Upper lobe of right lung (tissue), 1 donor: ENCODE data around the gene PRAC1. TPM values are rescaled to one million over a fixed set of nuclear protein-coding genes. Genes with fewer than 3 reads are reported as not detected.
A peak's percentile ranks its signal among the peaks of the same experiment; 100 is the strongest.

ENCODE experiments used
- ATAC-seq: fragments of 200-7000 bp; cut with Tn5 transposase; one replicate; pipeline ENCODE4 v1.9.1; 2020; ENCODE audit warnings: mild to moderate bottlenecking, moderate library complexity
- DNase-seq: peaks from one replicate; pipeline ENCODE4 v3.0.0-alpha.2; 2020
- H3K27ac ChIP-seq: fragments of 200-600 bp; one replicate; pipeline ENCODE4 v1.8.0; 2022
- H3K27me3 ChIP-seq: fragments of 200-600 bp; one replicate; pipeline ENCODE4 v1.8.0; 2022; ENCODE audit warnings: mild to moderate bottlenecking
- H3K36me3 ChIP-seq: fragments of 200-600 bp; one replicate; pipeline ENCODE4 v1.8.0; 2022
- H3K4me1 ChIP-seq: fragments of 200-600 bp; one replicate; pipeline ENCODE4 v1.8.0; 2022
- H3K4me3 ChIP-seq: fragments of 200-600 bp; one replicate; pipeline ENCODE4 v1.8.0; 2022; ENCODE audit warnings: mild to moderate bottlenecking
- H3K9me3 ChIP-seq: fragments of 200-600 bp; one replicate; pipeline ENCODE4 v1.8.0; 2022
- intact Hi-C: fragments of 100-400 bp; cut with DNase I; formaldehyde crosslinking; loops from one replicate; pipeline ENCODE4 v1.11.0; 2022
- total RNA-seq: library from RNA; stranded (reverse); fragmentation: NEBNext Ultra II Directional; extraction: Animal tissue kit (Norgen Biotek cat#: 25700); gene quantifications from one replicate; pipeline ENCODE4 v1.2.1, GENCODE V29; 2021
- TF ChIP-seq, protein P1 (sequence below): fragments of 200-600 bp; IDR thresholded peaks from one replicate; pipeline ENCODE4 v1.8.0; 2022; ENCODE audit warnings: antibody characterized with exemption
- donor health status: DM: no; HTN: yes; CAD: no; lungs with severe emphysema.

PRAC1 gene
- total RNA-seq, 1 donor from 2014 or later = not detected

DNA sequence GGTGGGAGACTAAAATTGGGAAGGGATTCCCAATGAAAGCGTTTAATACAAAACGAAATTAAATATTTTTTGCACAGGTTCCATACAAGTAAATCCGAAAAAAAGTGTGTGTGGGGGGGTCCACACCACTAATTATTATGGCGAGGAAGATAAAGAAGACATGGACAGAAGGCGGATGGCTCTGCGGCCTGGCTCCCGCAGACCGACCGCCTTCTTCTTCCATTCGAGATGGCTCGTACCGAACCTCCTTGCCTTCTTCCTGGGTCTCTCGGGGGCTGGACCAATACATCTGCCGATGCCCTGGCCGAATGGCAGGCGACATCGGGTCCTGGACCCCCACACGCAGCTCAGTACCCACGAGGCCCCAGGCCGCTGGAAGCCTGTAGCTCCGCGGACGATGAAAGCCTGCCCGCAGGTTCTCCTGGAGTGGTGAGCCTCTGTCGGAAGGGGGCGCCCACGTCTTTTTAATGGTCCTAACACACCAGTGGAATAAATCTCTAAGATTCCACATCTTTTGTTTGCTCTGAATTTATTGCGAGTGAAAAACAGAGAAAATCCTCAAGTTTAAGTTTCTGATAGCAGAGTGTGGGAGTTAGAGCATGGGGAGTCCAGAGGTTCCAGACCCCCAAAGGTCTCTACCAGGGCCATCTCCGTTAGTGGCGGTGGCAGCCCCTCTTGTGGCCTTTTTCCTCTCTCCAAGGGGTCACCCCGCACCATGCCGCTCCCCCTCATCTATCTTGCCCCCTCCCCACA lies 2.1 kb upstream of the PRAC1 start:
- H3K27ac ChIP-seq = no peak overlapping the region
- ATAC-seq = peak; percentile 84
- peaks cover 99% of the 10 kb centered on the region for H3K27me3 ChIP-seq
- H3K4me3 ChIP-seq = no peak overlapping the region
- peak; percentile 91 for DNase-seq
- peaks cover 19% of the 10 kb centered on the region for H3K4me1 ChIP-seq
- intact Hi-C loops = no loop called here
- no peaks in the 10 kb centered on the region for H3K36me3 ChIP-seq
- TF ChIP-seq, protein P1, sequence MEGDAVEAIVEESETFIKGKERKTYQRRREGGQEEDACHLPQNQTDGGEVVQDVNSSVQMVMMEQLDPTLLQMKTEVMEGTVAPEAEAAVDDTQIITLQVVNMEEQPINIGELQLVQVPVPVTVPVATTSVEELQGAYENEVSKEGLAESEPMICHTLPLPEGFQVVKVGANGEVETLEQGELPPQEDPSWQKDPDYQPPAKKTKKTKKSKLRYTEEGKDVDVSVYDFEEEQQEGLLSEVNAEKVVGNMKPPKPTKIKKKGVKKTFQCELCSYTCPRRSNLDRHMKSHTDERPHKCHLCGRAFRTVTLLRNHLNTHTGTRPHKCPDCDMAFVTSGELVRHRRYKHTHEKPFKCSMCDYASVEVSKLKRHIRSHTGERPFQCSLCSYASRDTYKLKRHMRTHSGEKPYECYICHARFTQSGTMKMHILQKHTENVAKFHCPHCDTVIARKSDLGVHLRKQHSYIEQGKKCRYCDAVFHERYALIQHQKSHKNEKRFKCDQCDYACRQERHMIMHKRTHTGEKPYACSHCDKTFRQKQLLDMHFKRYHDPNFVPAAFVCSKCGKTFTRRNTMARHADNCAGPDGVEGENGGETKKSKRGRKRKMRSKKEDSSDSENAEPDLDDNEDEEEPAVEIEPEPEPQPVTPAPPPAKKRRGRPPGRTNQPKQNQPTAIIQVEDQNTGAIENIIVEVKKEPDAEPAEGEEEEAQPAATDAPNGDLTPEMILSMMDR = peak; percentile 85
- H3K9me3 ChIP-seq = no peaks in the 10 kb centered on the region

DNA sequence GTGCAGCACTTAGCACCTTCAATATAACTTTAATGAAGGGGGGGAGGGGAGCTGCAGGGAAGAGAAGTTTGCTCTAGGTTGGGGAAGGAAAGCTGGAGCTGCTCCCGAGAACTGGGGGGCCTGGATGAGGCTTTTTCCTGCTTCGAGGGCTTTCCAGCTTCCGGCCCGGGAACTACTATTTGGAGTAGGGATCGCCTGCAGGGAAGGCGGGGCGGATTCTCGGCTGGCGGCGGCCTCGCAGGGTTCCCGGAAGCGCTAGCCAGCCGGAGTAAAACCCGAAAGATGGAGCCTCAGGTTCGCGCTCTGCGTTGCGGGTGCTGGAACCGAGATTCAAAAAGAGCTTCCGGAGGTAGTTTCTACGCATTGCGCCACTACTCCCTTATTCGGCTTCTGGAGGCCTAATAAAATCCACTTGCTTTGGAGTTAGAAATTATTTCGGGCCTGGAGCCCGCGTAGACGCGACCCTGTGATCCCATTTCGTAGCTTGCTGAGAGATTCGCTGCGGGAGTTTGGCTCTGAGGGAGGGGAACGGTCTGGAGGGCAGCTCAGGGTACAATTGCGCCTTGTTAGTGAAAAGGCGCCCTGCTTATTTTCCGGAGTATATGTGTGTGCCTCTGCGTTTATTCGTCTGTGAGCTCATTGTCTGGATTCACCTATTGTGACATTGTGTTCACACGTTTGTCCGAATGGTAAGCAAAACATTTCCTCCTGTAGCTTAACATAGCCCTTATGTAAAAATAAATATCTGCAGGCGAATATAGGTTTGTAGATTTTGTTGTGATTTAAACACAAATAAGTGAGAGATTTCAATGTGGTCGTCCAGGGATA lies 1.3 kb upstream of the PRAC1 start:
- Histone ChIP-seq H3K27me3 (peaks cover 100% of the 10 kb centered on the region), H3K27ac (no peak overlapping the region), H3K4me1 (peaks cover 19% of the 10 kb centered on the region), H3K9me3 (no peaks in the 10 kb centered on the region), H3K36me3 (no peaks in the 10 kb centered on the region), H3K4me3 (peak overlapping the region; percentile 9)
- TF ChIP-seq, protein P1 = no peak
- no peak for DNase-seq
- no peak for ATAC-seq
- intact Hi-C loops = no loop called here

DNA sequence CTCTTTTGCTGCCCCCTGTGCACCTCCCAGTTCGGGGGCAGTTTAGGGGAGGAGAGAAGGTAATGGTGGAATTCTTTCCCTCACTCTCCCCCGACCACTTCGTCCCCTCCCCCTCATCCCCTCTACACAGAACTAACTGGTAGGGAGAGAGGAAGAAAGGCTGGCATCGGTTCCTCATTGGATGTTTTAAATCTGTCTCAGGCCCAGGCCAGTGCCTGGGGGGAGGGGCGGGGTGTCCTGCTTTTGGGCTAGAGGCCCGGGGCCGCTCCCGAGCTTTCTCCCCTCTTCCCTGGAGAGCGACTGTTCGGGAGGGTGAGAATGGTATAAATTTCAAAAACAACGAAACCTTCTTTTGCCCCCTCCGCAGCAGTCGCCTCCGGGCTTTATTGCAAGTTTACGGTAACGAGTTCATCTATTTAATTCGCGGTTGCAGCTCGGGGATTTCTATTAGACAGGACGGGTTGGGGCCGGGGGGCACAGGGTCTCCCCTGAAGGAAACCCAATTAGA lies 651 bp upstream of the PRAC1 start, which contains the start of gene PRAC2:
Gene PRAC2 (plus strand): TSS at position 271 of the 508 bp plus-strand sequence. CDS start 1,226 bp downstream, outside the sequence.
- H3K36me3 ChIP-seq = no peaks in the 10 kb centered on the region
- TF ChIP-seq, protein P1 = no peak
- intact Hi-C loops = no loop called here
- DNase-seq (no peak), ATAC-seq (no peak)
- no peaks in the 10 kb centered on the region for H3K9me3 ChIP-seq
- peaks cover 100% of the 10 kb centered on the region for H3K27me3 ChIP-seq
- H3K27ac ChIP-seq = no peak within 1 kb of the TSS
- H3K4me1 ChIP-seq = peaks cover 13% of the 10 kb centered on the region
- peak within 1 kb of the TSS; percentile 9 for H3K4me3 ChIP-seq

DNA sequence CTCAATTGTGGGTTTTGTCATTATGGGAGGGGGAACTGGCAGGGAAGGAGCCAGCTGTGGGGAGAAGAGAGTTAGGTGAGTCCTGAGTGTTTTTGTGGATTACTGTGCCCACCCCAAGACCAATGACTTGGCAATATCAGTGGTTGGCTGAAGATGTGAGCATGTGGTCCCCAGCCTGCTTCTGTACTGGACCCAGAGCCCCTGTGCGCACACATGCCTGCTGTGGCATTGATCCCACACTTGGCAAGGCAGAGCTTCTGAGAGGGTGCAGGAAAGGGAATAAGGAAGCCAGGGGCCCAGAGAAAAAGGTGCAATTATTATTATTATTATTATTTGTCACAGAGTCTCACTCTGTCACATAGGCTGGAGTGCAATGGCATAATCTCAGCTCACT lies 1.3 kb downstream of the PRAC1 start:
- ATAC-seq = no peak
- TF ChIP-seq, protein P1 = no peak
- H3K4me1 ChIP-seq = peaks cover 13% of the 10 kb centered on the region
- H3K27me3 ChIP-seq = peaks cover 100% of the 10 kb centered on the region
- H3K36me3 ChIP-seq = no peaks in the 10 kb centered on the region
- intact Hi-C loops = no loop called here
- no peaks in the 10 kb centered on the region for H3K9me3 ChIP-seq
- no peak for DNase-seq
- no peak overlapping the region for H3K4me3 ChIP-seq
- no peak overlapping the region for H3K27ac ChIP-seq

DNA sequence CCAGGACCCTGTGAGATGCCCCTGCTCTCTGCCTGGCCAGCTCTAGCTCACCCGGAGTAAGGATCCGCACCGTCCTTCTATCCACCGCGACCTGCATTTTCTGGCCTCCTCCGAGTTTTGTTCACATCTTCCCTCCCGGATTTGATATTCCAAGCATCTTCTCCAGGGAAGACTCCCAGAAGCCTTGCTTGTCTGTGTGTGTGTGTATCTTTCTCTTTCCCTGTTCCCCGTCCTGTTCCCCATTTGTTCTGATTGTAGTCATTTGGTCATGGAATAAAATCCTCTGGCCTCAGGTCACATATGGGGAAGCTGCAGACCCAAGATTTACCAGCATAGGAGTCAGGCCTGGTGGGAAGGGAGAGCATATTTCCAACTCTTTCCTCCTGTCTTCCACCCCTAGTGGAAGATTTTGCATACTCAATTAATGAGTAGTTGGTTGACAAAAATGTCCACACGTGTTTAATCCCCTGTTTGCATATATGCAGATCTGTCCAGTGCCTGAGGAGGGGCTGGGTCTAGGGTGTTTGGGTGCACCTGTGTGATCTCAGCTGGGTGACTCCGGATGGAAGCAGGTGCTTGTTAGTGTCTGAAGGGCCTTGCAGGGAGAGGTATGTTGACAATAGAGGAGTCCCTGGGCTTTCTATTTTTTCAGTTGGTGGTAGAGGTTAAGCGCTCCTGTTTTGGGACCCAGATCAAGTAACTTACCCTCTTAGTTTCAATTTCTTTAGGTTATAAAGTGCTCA lies 1.9 kb downstream of the PRAC1 start:
- ATAC-seq = no peak

More for the DNA sequence above, 1.9 kb downstream of the PRAC1 start:
- peaks cover 100% of the 10 kb centered on the region for H3K27me3 ChIP-seq
- no peak overlapping the region for H3K4me3 ChIP-seq
- H3K4me1 ChIP-seq = peaks cover 13% of the 10 kb centered on the region
- no peaks in the 10 kb centered on the region for H3K9me3 ChIP-seq
- intact Hi-C loops = no loop called here
- no peak for DNase-seq
- no peaks in the 10 kb centered on the region for H3K36me3 ChIP-seq
- TF ChIP-seq, protein P1 = no peak
- H3K27ac ChIP-seq = no peak overlapping the region
